LNCAP (cell line): Measurements from ENCODE around the gene AGBL5.

Source experiments
- TF ChIP-seq, protein P1 (sequence below): fragments of 450-650 bp; IDR thresholded peaks from 2 replicates; pipeline ENCODE4 v1.5.1; 2017; ENCODE audit warnings: mild to moderate bottlenecking

Gene AGBL5

DNA sequence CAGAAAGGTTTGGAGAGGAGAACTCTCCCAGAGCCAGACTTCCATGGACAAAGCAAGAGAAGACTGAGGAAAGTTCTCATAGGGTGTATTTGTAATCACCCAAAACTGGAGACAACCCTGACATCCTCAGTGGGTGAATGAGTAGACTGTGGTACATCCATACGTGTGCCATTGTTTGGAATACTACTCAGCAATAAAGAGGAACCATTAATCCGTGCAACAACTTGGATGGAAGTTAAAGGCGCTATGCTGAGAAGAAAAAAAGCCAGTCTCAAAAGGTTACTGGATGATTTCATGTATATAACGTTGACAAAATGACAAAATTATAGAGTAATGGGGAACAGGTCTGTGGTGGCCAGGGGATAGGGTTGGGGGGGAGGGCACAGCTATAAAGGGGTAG is 42.8 kb upstream of the AGBL5 start:
- TF ChIP-seq, protein P1, sequence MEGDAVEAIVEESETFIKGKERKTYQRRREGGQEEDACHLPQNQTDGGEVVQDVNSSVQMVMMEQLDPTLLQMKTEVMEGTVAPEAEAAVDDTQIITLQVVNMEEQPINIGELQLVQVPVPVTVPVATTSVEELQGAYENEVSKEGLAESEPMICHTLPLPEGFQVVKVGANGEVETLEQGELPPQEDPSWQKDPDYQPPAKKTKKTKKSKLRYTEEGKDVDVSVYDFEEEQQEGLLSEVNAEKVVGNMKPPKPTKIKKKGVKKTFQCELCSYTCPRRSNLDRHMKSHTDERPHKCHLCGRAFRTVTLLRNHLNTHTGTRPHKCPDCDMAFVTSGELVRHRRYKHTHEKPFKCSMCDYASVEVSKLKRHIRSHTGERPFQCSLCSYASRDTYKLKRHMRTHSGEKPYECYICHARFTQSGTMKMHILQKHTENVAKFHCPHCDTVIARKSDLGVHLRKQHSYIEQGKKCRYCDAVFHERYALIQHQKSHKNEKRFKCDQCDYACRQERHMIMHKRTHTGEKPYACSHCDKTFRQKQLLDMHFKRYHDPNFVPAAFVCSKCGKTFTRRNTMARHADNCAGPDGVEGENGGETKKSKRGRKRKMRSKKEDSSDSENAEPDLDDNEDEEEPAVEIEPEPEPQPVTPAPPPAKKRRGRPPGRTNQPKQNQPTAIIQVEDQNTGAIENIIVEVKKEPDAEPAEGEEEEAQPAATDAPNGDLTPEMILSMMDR = no peak

DNA sequence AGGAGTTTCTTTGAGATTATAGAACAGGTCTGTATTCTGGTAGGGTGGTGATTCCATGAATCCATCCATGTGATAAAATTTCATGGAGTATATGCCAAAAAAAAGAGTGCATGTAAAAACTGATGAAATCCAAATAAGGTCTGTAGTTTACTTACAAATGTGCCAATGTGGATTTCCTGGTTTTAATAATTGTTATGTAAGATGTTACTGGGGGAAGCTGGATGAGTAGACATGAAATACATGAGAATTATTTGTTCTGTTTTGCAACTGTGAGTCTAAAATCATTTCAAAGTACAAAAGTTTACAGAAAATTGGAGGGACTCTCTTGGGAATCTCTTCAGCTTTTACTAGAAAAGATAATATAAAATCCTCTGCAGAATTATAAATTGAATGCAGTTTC is 42.4 kb upstream of the AGBL5 start:
- TF ChIP-seq, protein P1 = no peak

DNA sequence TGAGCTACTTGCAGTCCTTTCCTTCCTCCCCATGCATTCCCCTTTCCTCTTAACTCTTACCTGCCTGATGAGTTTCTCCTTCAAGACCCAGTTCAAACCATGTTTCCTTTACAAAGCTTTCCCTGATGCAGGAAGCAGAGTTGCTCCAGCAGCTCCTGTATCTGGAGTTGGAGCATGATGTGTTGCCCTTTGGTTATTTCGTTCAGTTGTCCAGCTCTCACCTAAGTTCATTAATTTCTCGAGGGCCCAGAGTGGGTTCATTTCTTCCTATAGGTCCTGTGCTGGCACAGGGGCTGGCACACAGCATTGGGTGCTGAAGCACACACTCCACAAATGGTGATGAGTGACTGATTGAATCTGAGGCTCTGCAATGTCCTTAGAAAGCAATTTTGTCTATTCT is 41.8 kb upstream of the AGBL5 start:
- TF ChIP-seq, protein P1 = no peak

DNA sequence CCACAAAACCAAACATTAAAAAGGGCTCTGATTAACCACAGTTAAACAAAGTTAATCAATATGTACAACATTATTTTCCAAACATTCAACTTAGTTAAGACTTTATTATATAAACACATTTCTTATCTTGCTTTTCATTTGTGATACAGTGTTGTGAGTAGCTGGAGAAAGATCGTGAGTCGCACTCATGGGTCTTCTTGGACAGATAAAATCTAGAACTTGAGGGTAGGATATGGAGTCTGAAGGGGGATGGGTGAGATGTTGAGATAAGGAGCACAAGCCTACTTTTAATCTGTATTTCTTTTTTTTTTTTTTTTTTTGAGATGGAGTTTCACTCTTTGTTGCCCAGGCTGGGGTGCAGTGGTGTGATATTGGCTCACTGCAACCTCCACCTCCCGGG is 41.3 kb upstream of the AGBL5 start:
- TF ChIP-seq, protein P1 = no peak

DNA sequence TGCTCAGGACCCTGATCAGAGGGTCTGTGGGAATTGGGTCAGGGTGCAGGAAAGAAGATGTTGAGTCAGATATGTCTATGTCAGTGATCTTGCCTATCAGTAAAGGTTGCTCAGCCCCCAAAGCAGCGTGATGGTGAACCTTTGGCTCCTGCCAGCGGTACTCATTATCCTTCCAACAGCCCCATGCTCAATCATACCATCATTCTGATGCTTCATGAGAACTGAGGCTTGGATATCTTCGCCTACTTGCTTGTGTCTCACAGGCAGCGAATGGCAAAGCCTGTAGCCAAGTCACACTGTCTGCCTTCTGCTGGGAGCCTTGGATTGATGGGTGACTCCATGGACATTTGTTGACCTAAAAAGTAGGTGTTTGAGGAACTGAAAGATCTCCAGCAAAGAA is 37.7 kb upstream of the AGBL5 start:
- TF ChIP-seq, protein P1 = no peak

DNA sequence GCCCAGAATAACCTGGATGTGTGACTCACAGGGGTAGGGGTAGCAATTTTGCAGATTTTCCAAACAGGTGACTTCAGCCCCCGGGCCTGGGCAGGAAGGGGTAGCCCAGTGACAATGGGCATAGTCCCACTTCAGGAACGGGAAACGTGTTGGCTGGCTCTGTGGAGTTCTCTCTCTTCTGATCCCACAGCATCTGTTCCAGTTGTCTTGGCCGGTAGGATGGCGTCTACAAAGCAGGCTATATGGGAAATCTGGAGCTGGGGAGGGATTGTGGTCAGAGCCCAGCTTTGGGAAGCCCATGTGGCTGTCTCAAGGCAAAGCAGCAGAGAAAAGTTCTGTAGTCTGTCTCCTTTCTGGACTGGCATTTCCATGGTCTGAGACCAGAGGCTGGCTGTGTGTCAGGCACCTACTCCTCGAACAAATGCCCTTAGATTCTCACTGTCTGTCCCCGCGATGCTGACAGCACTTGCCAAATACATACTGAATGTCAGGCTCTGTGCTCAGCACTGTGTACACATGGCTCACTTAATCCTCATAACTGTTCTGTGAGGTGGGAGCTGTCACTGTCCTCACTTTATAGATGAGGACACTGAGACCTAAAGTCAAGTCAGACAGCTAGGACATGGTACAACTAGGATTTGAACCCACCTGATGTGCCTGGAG is 36.6 kb upstream of the AGBL5 start:
- TF ChIP-seq, protein P1 = no peak

DNA sequence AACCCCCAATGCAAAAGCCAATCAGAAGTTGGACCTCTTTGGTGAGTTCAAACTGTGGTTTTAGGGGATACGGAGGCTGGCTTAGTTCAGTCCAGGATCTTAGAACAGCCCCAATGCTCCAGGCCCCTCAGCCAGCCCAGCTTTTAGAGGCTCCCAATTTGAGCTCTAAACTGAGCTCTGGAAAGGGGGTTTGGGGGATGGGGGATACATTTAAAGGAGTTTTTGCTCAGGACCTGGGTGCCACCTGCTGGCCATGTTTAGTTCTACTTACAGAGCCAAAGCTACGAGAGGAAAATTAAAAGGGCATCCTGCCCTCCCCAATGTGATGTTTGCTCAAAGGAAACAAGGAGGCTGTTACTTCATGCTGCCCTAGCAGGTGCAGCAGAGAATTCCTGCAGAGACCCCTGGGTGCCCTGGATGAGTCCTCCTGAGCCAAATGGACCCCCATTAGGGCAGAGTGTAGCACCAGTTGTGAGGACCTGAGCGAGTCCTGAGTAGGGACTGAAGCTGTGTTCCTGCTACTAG is 34.6 kb upstream of the AGBL5 start:
- TF ChIP-seq, protein P1 = peak; percentile 62

DNA sequence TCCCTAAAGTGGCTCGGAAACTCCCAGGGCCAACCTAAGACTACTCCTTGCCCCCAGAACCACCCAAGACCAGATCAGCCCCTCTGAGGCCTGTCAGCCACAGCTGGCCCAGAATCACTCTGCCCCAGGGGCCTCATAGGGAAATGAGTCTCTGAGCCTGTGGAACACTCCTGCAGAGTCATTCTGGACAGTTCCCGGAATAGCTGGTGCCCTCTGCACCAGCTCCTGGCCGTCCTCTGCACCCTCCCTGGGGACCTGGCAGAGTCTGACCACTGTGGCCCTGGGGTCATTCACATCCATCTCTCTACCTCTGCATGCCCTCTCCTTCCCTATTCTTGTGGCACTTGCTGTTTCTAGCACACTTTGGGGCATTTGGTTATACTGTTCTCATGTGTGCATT is 33.3 kb upstream of the AGBL5 start:
- TF ChIP-seq, protein P1 = no peak
